BLaER1 treated with 17β-estradiol and CSF1 and Interleukin-3, amounts not matched to agents 10 nM and 100 nM (cell line): ENCODE data around the gene CCDC60.

ENCODE experiments used
- H3K27ac ChIP-seq, 11 experiments: shearing (Covaris generic); formaldehyde crosslinking; 2 replicates each; pipeline ENCODE4 v1.8.1; 2022
- H3K27me3 ChIP-seq, 11 experiments: shearing (Covaris generic); formaldehyde crosslinking; 2 replicates each; pipeline ENCODE4 v1.8.1; 2022
- H3K36me3 ChIP-seq, 11 experiments: shearing (Covaris generic); formaldehyde crosslinking; 2 replicates each; pipeline ENCODE4 v1.8.1; 2022
- H3K4me1 ChIP-seq, 10 experiments: shearing (Covaris generic); formaldehyde crosslinking; 2 replicates each; pipeline ENCODE4 v1.8.1; 2022
- H3K4me2 ChIP-seq, 11 experiments: shearing (Covaris generic); formaldehyde crosslinking; 2 replicates each; pipeline ENCODE4 v1.8.1; 2022
- H3K4me3 ChIP-seq, 10 experiments: shearing (Covaris generic); formaldehyde crosslinking; 2 replicates each; pipeline ENCODE4 v1.8.1; 2022
- H3K9ac ChIP-seq, 11 experiments: shearing (Covaris generic); formaldehyde crosslinking; 2 replicates each; pipeline ENCODE4 v1.8.1; 2022
- H3K9me3 ChIP-seq, 11 experiments: shearing (Covaris generic); formaldehyde crosslinking; replicated peaks in 1 of 11; 2 replicates each; pipeline ENCODE4 v1.8.1; 2022
- H4K20me1 ChIP-seq, 11 experiments: shearing (Covaris generic); formaldehyde crosslinking; 2 replicates each; pipeline ENCODE4 v1.8.1; 2022
- Cebpa-rat ChIP-seq, 11 experiments: shearing (Covaris generic); IDR thresholded peaks; 2 replicates each; pipeline ENCODE4 v1.8.1; 2022

The CCDC60 gene

DNA sequence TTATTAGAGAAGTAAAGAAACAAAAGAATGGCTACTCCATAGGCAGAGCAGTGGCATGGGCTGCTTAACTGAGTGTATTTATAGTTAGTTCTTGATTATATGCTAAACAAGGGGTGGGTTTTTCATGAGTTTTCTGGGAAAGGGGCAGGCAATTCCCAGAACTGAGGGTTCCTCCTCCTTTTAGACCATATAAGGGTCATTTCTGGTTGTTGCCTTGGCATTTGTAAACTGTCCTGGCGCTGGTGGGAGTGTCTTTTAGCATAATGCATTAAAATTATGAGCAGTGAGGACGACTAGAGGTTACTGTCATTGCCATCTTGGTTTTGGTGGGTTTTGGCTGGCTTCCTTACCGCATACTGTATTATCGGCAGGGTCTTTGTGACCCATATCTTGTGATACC lies 40.1 kb downstream of the CCDC60 start:
- H3K4me3 ChIP-seq: peak overlapping the region in 3 of 10 experiments; percentile 26 to 55 (median 48); a peak in 2 of 20 replicates
- no peaks in the 10 kb centered on the region for H3K9me3 ChIP-seq
- H3K36me3 ChIP-seq: no peaks in the 10 kb centered on the region
- no peak for TF ChIP-seq Cebpa-rat (IDR thresholded peaks at IDR 0.05)
- peak overlapping the region; percentile 84 to 96 (median 91) for H3K4me2 ChIP-seq
- peaks cover 48 to 91% (median 68%) of the 10 kb centered on the region in 10 experiments for H3K4me1 ChIP-seq
- H4K20me1 ChIP-seq: no peaks in the 10 kb centered on the region
- H3K27ac ChIP-seq: peak overlapping the region; percentile 93 to 98 (median 96)
- H3K9ac ChIP-seq: peak overlapping the region; percentile 78 to 85 (median 82)
- H3K27me3 ChIP-seq: no peaks in the 10 kb centered on the region

DNA sequence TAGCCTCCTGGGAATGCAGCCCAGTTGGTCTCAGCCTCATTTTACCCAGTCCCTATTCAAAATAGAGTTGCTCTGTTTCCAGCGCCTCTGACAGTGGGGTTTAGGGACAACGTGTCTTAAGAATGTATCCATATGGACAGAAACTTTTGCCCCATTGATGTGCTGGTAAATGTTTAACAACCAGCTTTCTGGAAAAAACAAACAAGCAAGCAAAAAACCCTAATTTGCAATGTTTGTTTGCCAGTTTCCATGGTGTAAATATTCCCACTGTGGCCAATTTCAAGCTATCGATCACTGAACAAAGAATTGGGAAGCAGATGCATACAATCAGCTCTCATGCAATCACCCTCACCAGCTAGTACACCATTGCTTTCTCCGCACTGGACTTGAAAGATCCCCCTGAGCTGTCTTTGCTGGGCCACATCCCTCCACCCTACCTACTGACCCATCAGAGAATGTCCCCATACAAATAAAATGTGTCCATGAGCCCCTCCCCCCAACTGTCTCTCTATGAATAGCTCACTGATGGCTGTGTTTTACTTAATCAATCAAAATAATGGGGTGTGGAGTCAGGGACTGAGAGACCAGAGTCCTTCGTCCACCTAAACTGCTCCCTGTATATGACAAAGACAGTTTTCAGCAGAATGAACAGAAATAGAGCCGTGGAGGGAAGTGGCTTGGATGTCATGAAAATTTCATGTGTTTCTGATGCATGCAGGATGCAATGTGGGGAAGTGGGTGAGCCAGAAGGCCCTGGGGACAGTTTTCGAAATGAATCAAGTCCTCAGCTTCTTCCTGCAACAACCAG lies 40.8 kb downstream of the CCDC60 start:
- H3K4me2 ChIP-seq: peak overlapping the region; percentile 84 to 96 (median 91)

DNA sequence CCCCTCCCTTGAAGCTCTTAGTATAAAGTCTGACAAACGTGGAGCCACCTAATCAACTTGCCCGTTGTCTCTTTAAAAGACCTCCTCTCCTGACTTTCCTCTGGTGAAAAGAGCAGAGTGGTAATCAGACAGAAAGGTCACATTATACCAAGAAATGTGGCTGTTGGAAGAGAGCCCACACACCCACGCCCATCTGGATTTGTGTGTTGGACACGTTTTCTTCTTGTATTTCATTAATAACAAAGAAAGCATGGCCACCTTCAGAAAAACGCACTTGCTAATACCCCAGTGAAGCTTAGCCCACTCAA lies 41.3 kb downstream of the CCDC60 start:
- TF ChIP-seq Cebpa-rat (IDR thresholded peaks at IDR 0.05): no peak; a peak in 1 of 22 replicates
- Histone ChIP-seq H3K27ac (peak overlapping the region; percentile 93 to 98 (median 96)), H4K20me1 (no peaks in the 10 kb centered on the region), H3K9me3 (no peaks in the 10 kb centered on the region), H3K36me3 (no peaks in the 10 kb centered on the region), H3K9ac (peak overlapping the region; percentile 72 to 85 (median 82); a peak in 21 of 22 replicates), H3K27me3 (no peaks in the 10 kb centered on the region), H3K4me3 (peak overlapping the region in 5 of 10 experiments; percentile 1 to 43 (median 23); a peak in 7 of 20 replicates), H3K4me1 (peaks cover 48 to 82% (median 68%) of the 10 kb centered on the region in 10 experiments), H3K4me2 (peak overlapping the region; percentile 84 to 96 (median 91))

More for the DNA sequence above, 40.8 kb downstream of the CCDC60 start:
- Histone ChIP-seq H3K9me3 (no peaks in the 10 kb centered on the region), H4K20me1 (no peaks in the 10 kb centered on the region), H3K27ac (peak overlapping the region; percentile 93 to 98 (median 96)), H3K4me3 (peak overlapping the region in 7 of 10 experiments; percentile 21 to 55 (median 31); a peak in 9 of 20 replicates), H3K27me3 (no peaks in the 10 kb centered on the region), H3K4me1 (peaks cover 48 to 86% (median 68%) of the 10 kb centered on the region in 10 experiments), H3K9ac (peak overlapping the region; percentile 78 to 85 (median 82)), H3K36me3 (no peaks in the 10 kb centered on the region)
- peak in 10 of 11 experiments; percentile 30 to 98 (median 84); a peak in 17 of 22 replicates for TF ChIP-seq Cebpa-rat (IDR thresholded peaks at IDR 0.05)

DNA sequence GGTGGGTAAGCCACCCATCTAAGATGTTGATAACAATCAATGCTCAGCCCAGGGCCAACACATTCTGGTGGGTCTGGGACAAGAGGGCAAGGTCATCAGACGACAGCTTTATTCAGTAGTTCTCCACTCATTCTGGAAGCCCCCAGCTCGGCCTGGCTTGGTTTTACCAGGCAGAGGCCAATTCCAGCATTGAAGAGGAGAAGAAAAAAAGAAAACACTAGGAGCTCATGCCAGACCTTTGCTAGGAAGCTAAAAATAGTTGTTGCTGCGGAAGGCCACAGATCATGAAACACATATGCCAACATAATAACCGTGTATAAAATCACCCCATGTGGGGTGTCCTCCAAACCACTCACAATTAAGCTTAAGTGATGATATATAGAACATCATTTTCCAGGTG lies 44.4 kb downstream of the CCDC60 start:
- H3K27ac ChIP-seq: peak overlapping the region in 3 of 11 experiments; percentile 1 to 42 (median 20); a peak in 3 of 22 replicates
- no peaks in the 10 kb centered on the region for H3K27me3 ChIP-seq
- no peaks in the 10 kb centered on the region for H3K36me3 ChIP-seq
- H3K9me3 ChIP-seq: peaks cover 5 to 20% (median 12%) of the 10 kb centered on the region in 11 experiments; a peak in 20 of 22 replicates
- peaks cover 30 to 52% (median 43%) of the 10 kb centered on the region in 10 experiments for H3K4me1 ChIP-seq
- peak overlapping the region in 8 of 11 experiments; percentile 2 to 90 (median 31); a peak in 9 of 22 replicates for H3K4me2 ChIP-seq
- no peak overlapping the region for H3K9ac ChIP-seq
- H4K20me1 ChIP-seq: no peaks in the 10 kb centered on the region
- no peak for TF ChIP-seq Cebpa-rat (IDR thresholded peaks at IDR 0.05)
- no peak overlapping the region for H3K4me3 ChIP-seq

DNA sequence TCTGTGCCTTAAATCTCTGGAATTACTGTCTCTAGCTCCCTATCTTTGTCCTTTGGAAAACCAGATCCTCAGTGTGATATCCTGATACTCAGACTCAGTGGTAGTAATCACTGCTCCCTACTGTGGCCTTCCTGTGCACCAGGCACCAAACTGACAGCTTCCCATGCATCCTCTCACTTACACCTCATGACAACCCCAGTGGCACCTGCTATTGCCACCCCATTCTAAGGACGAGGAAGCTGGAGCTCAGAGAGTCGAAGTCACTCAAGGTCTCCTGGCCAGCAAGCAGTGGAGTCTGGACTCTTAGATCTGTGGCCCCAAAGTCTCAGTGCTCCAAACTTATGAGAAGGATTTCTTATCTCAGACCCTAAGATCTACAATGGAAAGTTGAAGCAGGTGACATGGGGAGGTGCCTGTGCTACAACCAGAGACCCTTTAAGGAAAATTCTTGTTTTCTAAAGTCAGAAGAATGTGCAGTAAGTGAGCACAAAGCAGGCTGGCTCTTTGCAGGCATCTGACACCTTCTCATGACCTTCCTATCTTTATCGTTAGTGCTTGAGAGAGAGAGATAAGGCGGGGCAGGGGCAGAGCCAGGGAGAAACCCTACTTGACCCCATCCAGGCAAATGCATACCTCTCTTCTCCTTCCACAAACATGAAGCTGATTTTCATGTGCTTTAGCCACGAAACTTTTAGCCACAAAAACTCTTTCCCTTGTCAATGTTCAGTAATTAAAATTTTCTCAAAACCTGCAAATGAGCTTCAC lies 47.1 kb downstream of the CCDC60 start:
- H4K20me1 ChIP-seq: no peaks in the 10 kb centered on the region
- H3K4me1 ChIP-seq: peaks cover 5 to 29% (median 18%) of the 10 kb centered on the region in 10 experiments
- TF ChIP-seq Cebpa-rat (IDR thresholded peaks at IDR 0.05): no peak
- no peaks in the 10 kb centered on the region for H3K27me3 ChIP-seq
- H3K9me3 ChIP-seq: peaks cover 7 to 40% (median 30%) of the 10 kb centered on the region in 11 experiments; a peak in 21 of 22 replicates
- H3K4me2 ChIP-seq: peak overlapping the region in 1 of 11 experiments; percentile 20; a peak in 1 of 22 replicates
- H3K9ac ChIP-seq: no peak overlapping the region
- H3K36me3 ChIP-seq: no peaks in the 10 kb centered on the region
- H3K4me3 ChIP-seq: no peak overlapping the region
- no peak overlapping the region; a peak in 1 of 22 replicates for H3K27ac ChIP-seq

DNA sequence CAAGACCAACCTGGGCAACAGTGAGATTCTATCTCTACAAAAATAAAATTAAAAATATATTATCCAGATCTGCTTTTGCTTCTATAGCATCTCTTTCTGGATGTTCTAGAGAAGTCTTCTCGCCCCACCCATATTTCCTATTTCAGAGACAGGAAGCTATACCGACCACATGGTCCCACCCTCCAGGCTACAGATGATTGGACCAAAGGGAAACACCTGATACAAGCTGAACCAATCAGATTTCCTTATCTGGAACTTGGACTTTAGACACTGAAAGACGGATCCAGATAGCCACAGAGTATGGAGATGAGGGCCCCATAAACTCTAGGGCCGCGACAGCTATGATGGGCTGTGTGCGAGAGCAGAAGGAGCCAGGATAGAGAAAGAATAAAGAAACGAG lies 48.7 kb downstream of the CCDC60 start:
- Histone ChIP-seq H3K9ac (no peak overlapping the region), H3K27ac (no peak overlapping the region), H3K9me3 (peaks cover 7 to 40% (median 30%) of the 10 kb centered on the region in 11 experiments; a peak in 21 of 22 replicates), H4K20me1 (no peaks in the 10 kb centered on the region), H3K36me3 (no peaks in the 10 kb centered on the region), H3K4me1 (peaks cover 0 to 18% (median 8%) of the 10 kb centered on the region in 10 experiments; a peak in 16 of 20 replicates), H3K4me2 (no peak overlapping the region), H3K27me3 (no peaks in the 10 kb centered on the region), H3K4me3 (no peak overlapping the region)
- no peak for TF ChIP-seq Cebpa-rat (IDR thresholded peaks at IDR 0.05)

DNA sequence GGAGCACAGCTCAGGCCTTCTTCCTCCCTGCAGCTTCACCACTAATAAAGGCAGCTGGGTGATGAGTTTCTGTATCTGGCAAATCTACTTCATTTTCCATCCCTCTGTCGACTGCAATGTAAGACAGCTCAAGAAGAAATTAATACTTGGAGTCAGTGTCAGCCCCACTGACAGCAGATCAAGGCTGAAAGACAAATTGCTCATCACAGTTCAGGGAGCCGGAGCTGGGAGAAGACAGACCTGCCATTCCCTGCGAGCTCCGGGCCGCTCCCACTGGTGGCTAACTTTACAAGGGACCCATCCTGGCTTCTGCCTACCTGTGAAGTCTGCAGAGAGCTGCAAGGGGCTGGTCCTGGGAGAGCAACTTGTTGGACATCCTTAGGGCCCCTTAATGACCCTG lies 49.8 kb downstream of the CCDC60 start:
- H3K9ac ChIP-seq: no peak overlapping the region
- no peaks in the 10 kb centered on the region for H3K27me3 ChIP-seq
- H3K36me3 ChIP-seq: no peaks in the 10 kb centered on the region
- peaks cover 0 to 11% (median under 1%) of the 10 kb centered on the region in 10 experiments; a peak in 6 of 20 replicates for H3K4me1 ChIP-seq
- TF ChIP-seq Cebpa-rat (IDR thresholded peaks at IDR 0.05): no peak
- no peak overlapping the region for H3K4me2 ChIP-seq
- H3K27ac ChIP-seq: no peak overlapping the region
- H3K4me3 ChIP-seq: no peak overlapping the region
- H4K20me1 ChIP-seq: no peaks in the 10 kb centered on the region
- peaks cover 7 to 40% (median 30%) of the 10 kb centered on the region in 11 experiments; a peak in 21 of 22 replicates for H3K9me3 ChIP-seq

DNA sequence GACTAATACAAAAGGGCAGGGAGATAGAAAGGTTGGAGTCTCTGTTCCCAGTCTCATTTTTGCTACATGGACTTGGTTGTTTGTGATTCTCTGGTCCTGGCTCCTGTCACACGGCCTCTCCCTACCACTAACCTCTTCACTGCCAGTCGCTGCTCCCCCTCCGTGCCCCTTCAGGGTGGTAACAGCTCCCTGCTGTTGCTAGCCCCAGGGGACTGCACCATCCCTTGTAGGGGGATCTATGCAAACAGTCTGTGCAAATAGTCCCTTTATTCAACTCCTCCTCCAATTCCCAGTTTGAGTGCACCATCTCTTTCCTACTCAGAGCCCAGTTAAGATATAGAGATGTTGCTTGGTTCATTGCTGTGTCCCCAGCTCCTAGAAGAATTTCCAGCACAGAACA lies 51.1 kb downstream of the CCDC60 start:
- H4K20me1 ChIP-seq: no peaks in the 10 kb centered on the region
- no peak overlapping the region for H3K4me3 ChIP-seq
- H3K36me3 ChIP-seq: no peaks in the 10 kb centered on the region
- peaks cover 7 to 40% (median 30%) of the 10 kb centered on the region in 11 experiments; a peak in 21 of 22 replicates for H3K9me3 ChIP-seq
- H3K4me2 ChIP-seq: no peak overlapping the region
- no peaks in the 10 kb centered on the region for H3K27me3 ChIP-seq
- TF ChIP-seq Cebpa-rat (IDR thresholded peaks at IDR 0.05): no peak
- no peak overlapping the region for H3K27ac ChIP-seq
- H3K9ac ChIP-seq: no peak overlapping the region
- H3K4me1 ChIP-seq: peaks cover 0 to 11% (median 3%) of the 10 kb centered on the region in 10 experiments; a peak in 13 of 20 replicates

DNA sequence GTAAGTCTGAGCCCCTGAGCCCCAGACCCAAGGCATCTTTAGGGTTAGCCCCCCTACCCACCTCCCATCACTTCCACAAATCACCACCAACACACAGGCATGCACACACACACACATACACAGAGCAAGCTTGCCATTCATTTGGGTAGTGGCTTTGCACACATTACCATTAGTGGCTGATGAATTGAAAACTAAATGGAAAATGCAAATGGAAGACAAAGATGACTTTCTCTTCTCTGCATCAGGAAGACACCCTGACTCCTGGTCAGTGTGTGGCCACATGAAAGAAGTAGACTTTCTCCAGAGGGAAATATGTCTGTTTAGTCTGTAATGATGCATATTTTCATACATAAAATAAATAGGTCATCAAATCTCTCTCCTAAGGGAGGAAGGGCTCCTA lies 55.2 kb downstream of the CCDC60 start:
- Histone ChIP-seq H3K27ac (no peak overlapping the region), H3K9me3 (peaks cover 0 to 16% (median 12%) of the 10 kb centered on the region in 11 experiments; a peak in 19 of 22 replicates), H3K4me1 (peaks cover 0 to 24% (median 9%) of the 10 kb centered on the region in 10 experiments; a peak in 15 of 20 replicates), H3K4me2 (no peak overlapping the region), H3K9ac (no peak overlapping the region), H4K20me1 (no peaks in the 10 kb centered on the region), H3K4me3 (no peak overlapping the region), H3K27me3 (no peaks in the 10 kb centered on the region), H3K36me3 (no peaks in the 10 kb centered on the region)
- no peak for TF ChIP-seq Cebpa-rat (IDR thresholded peaks at IDR 0.05)
